ENCODE data around the gene LAMC1.
A peak's percentile ranks its signal among the peaks of the same experiment; 100 is the strongest.

The LAMC1 gene

GRCh38 chr1:183179033-183179432, 155.8 kb downstream of the LAMC1 start:
- peak overlapping the region; percentile 61 to 64 for H3K27ac ChIP-seq

DNA sequence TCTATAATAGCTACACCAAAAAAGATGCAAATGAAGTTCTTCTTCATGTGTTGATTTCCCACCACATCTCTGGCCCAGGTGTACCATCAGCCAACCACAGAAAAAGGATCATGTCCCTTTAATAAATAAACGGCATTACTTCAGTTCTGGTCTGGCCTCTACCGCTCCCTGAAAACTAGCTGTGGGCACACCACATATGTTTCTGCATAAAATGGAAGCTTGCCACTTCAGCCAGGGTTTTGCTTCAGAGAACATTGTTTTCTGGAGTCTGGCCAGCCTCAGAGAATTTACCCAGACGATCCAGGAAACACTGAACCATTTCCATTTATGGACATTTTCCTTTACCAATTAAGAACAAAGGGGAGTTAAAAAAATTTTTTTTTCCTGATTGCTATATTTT, 157.0 kb downstream of the LAMC1 start:
- Histone ChIP-seq H3K4me3 (no peak overlapping the region), H3K27ac (peak overlapping the region; percentile 64 to 76)
- TF ChIP-seq, protein P1, sequence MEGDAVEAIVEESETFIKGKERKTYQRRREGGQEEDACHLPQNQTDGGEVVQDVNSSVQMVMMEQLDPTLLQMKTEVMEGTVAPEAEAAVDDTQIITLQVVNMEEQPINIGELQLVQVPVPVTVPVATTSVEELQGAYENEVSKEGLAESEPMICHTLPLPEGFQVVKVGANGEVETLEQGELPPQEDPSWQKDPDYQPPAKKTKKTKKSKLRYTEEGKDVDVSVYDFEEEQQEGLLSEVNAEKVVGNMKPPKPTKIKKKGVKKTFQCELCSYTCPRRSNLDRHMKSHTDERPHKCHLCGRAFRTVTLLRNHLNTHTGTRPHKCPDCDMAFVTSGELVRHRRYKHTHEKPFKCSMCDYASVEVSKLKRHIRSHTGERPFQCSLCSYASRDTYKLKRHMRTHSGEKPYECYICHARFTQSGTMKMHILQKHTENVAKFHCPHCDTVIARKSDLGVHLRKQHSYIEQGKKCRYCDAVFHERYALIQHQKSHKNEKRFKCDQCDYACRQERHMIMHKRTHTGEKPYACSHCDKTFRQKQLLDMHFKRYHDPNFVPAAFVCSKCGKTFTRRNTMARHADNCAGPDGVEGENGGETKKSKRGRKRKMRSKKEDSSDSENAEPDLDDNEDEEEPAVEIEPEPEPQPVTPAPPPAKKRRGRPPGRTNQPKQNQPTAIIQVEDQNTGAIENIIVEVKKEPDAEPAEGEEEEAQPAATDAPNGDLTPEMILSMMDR (IDR thresholded peaks at IDR 0.05) = no peak
- DNase-seq (ENCODE audit: low spot score) = peak; percentile 79

More at GRCh38 chr1:183179033-183179432, 155.8 kb downstream of the LAMC1 start:
- TF ChIP-seq, protein P1 (IDR thresholded peaks at IDR 0.05) = no peak
- DNase-seq (ENCODE audit: low spot score) = no peak
- H3K4me3 ChIP-seq = no peak overlapping the region

GRCh38 chr1:183180634-183181056, 157.4 kb downstream of the LAMC1 start:
- DNase-seq (ENCODE audit: low spot score) = peak; percentile 79
- peak overlapping the region; percentile 5 for H3K4me3 ChIP-seq
- H3K27ac ChIP-seq = peak overlapping the region; percentile 64 to 76
- TF ChIP-seq, protein P1 (IDR thresholded peaks at IDR 0.05) = no peak

- no peak for DNase-seq (ENCODE audit: low spot score)
- H3K27ac ChIP-seq = no peak within 1 kb of the TSS
- TF ChIP-seq, protein P1 (IDR thresholded peaks at IDR 0.05) = no peak
- no peak within 1 kb of the TSS for H3K4me3 ChIP-seq
Measured at GRCh38 chr1:183185941-183186490, 162.8 kb downstream of the LAMC1 start, which contains the start of gene LAMC2. LAMC2 (plus strand) TSS chr1:183186264; CDS start chr1:183186353, 89 bp downstream.

GRCh38 chr1:183186841-183187240, 163.6 kb downstream of the LAMC1 start:
- no peak overlapping the region for H3K4me3 ChIP-seq

GRCh38 chr1:183188240-183188639, 165.0 kb downstream of the LAMC1 start:
- Histone ChIP-seq H3K27ac (no peak overlapping the region), H3K4me3 (no peak overlapping the region)
- TF ChIP-seq, protein P1 (IDR thresholded peaks at IDR 0.05) = no peak
- no peak for DNase-seq (ENCODE audit: low spot score)

More at GRCh38 chr1:183186841-183187240, 163.6 kb downstream of the LAMC1 start:
- no peak overlapping the region for H3K27ac ChIP-seq
- no peak for DNase-seq (ENCODE audit: low spot score)
- TF ChIP-seq, protein P1 (IDR thresholded peaks at IDR 0.05) = no peak

- no peak for DNase-seq (ENCODE audit: low spot score)
- H3K27ac ChIP-seq = no peak overlapping the region
- TF ChIP-seq, protein P1 (IDR thresholded peaks at IDR 0.05) = no peak
Measured at GRCh38 chr1:183191833-183192232, 168.6 kb downstream of the LAMC1 start.

More at GRCh38 chr1:183191833-183192232, 168.6 kb downstream of the LAMC1 start:
- no peak overlapping the region for H3K4me3 ChIP-seq

Data from coronary artery (tissue), 2 donors.